DND-41 (cell line): Measurements from ENCODE around the gene HOXD8.

Experiments used
- EZH2 ChIP-seq: IDR thresholded peaks from 3 replicates; pipeline ENCODE4 v1.6.1; 2012; ENCODE audit warnings: borderline replicate concordance, low read depth, mild to moderate bottlenecking, moderate library complexity, low read length, inconsistent platforms; ENCODE audit not compliant: severe bottlenecking
- TF ChIP-seq, protein P1 (sequence below): IDR thresholded peaks from 2 replicates; pipeline ENCODE4 v1.5.1; 2012; ENCODE audit warnings: borderline replicate concordance, low read length, moderate library complexity, mild to moderate bottlenecking; ENCODE audit not compliant: poor library complexity, severe bottlenecking; ENCODE audit errors: extremely low read depth

DNA sequence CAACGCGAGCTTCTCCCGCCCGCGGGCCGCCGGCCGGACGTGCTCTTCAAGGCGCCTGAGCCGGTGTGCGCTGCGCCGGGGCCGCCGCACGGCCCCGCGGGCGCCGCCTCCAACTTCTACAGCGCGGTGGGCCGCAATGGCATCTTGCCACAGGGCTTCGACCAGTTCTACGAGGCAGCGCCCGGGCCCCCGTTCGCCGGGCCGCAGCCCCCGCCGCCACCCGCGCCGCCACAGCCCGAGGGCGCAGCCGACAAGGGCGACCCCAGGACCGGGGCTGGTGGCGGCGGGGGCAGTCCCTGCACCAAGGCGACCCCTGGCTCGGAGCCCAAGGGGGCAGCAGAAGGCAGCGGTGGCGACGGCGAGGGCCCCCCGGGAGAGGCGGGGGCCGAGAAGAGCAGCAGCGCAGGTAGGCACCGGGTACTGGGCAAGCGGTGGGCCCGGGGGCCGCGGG is 21.7 kb upstream of the HOXD8 start:
- TF ChIP-seq, protein P1, sequence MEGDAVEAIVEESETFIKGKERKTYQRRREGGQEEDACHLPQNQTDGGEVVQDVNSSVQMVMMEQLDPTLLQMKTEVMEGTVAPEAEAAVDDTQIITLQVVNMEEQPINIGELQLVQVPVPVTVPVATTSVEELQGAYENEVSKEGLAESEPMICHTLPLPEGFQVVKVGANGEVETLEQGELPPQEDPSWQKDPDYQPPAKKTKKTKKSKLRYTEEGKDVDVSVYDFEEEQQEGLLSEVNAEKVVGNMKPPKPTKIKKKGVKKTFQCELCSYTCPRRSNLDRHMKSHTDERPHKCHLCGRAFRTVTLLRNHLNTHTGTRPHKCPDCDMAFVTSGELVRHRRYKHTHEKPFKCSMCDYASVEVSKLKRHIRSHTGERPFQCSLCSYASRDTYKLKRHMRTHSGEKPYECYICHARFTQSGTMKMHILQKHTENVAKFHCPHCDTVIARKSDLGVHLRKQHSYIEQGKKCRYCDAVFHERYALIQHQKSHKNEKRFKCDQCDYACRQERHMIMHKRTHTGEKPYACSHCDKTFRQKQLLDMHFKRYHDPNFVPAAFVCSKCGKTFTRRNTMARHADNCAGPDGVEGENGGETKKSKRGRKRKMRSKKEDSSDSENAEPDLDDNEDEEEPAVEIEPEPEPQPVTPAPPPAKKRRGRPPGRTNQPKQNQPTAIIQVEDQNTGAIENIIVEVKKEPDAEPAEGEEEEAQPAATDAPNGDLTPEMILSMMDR, result no peak
- no peak for TF ChIP-seq EZH2
